K562 (cell line): ENCODE results near the gene HOXD12. TPM values are rescaled to one million over a fixed set of nuclear protein-coding genes. Genes with fewer than 3 reads are reported as not detected.
A peak's percentile ranks its signal among the peaks of the same experiment; 100 is the strongest.

Experiments used
- AFF4 ChIP-seq: sonication (generic); formaldehyde crosslinking; IDR thresholded peaks from 2 replicates; pipeline ENCODE4 v1.8.0; 2023; ENCODE audit warnings: mild to moderate bottlenecking, missing genetic modification reagents
- ARID3A ChIP-seq: IDR thresholded peaks from 2 replicates; pipeline ENCODE4 v1.6.1; 2012; ENCODE audit warnings: low read depth, low read length, improper control_type of control experiment, borderline replicate concordance
- BCOR ChIP-seq: fragments of 450-650 bp; IDR thresholded peaks from 2 replicates; pipeline ENCODE4 v1.6.1; 2016
- EHMT2 ChIP-seq: fragments of 450-650 bp; IDR thresholded peaks from 2 replicates; pipeline ENCODE4 v1.6.1; 2018; ENCODE audit warnings: antibody characterized with exemption
- ELF4 ChIP-seq: fragments of 450-650 bp; formaldehyde crosslinking; IDR thresholded peaks from 2 replicates; pipeline ENCODE4 v1.4.0; 2022; ENCODE audit warnings: missing genetic modification characterization
- ERF ChIP-seq: fragments of 450-650 bp; formaldehyde crosslinking; IDR thresholded peaks from 2 replicates; pipeline ENCODE4 v1.4.0; 2020; ENCODE audit warnings: mild to moderate bottlenecking, mixed read lengths
- EWSR1 ChIP-seq: fragments of 450-650 bp; IDR thresholded peaks from 2 replicates; pipeline ENCODE4 v1.6.1; 2018; ENCODE audit warnings: borderline replicate concordance, mild to moderate bottlenecking, low read depth, moderate library complexity; ENCODE audit not compliant: partially characterized antibody
- FOXA3 ChIP-seq, 2 experiments: fragments of 450-650 bp in 1 of 2; sonication (generic) in 1 of 2; formaldehyde crosslinking; IDR thresholded peaks in 1 of 2; conservative IDR thresholded peaks in 1 of 2; 2 replicates each; pipeline versions ENCODE4 v1.4.0 to v1.8.0; 2020 to 2022; ENCODE audit warnings: mild to moderate bottlenecking in 2 of 2, missing genetic modification reagents in 1 of 2
- GATAD2B ChIP-seq: fragments of 450-650 bp; IDR thresholded peaks from 2 replicates; pipeline ENCODE4 v1.6.1; 2017; ENCODE audit warnings: mild to moderate bottlenecking, borderline replicate concordance
- KDM5B ChIP-seq: fragments of 200-600 bp; sonication (generic); IDR thresholded peaks from 2 replicates; pipeline ENCODE4 v1.6.1; 2012; ENCODE audit warnings: low read depth, mild to moderate bottlenecking, moderate library complexity, low read length, control low read depth, inconsistent platforms; ENCODE audit not compliant: insufficient replicate concordance
- MAX ChIP-seq: sonication (generic); formaldehyde crosslinking; IDR thresholded peaks from 2 replicates; pipeline ENCODE4 v1.9.0; 2022; ENCODE audit warnings: mild to moderate bottlenecking, missing genetic modification reagents
- NCOA1 ChIP-seq: fragments of 450-650 bp; IDR thresholded peaks from 2 replicates; pipeline ENCODE4 v1.6.1; 2016; ENCODE audit warnings: low read depth
- PRDM10 ChIP-seq: fragments of 450-650 bp; IDR thresholded peaks from 2 replicates; pipeline ENCODE4 v1.6.1; 2018; ENCODE audit not compliant: partially characterized antibody
- PURB ChIP-seq: sonication (generic); formaldehyde crosslinking; IDR thresholded peaks from 2 replicates; pipeline ENCODE4 v1.9.0; 2021; ENCODE audit warnings: low read depth, mild to moderate bottlenecking, missing genetic modification reagents
- SAFB2 ChIP-seq: fragments of 200-400 bp; formaldehyde crosslinking; IDR thresholded peaks from 2 replicates; pipeline ENCODE4 v1.6.1; 2018; ENCODE audit warnings: borderline replicate concordance, low read length, low read depth, moderate library complexity; ENCODE audit not compliant: severe bottlenecking
- SMARCA4 ChIP-seq: fragments of 450-650 bp; IDR thresholded peaks from 2 replicates; pipeline ENCODE4 v1.6.1; 2016
- U2AF1 ChIP-seq: fragments of 200-400 bp; formaldehyde crosslinking; optimal IDR thresholded peaks from 2 replicates; pipeline ENCODE3; 2017; ENCODE audit warnings: mild to moderate bottlenecking, low read depth, low read length, moderate library complexity
- ZFP36 ChIP-seq: fragments of 150-350 bp; IDR thresholded peaks from 2 replicates; pipeline ENCODE4 v1.6.1; 2018; ENCODE audit warnings: low read length, low read depth; ENCODE audit not compliant: partially characterized antibody
- ZNF583 ChIP-seq: fragments of 250-450 bp; sonication (Bioruptor Pico); IDR thresholded peaks from 2 replicates; pipeline ENCODE4 v1.4.0; 2020
- polyA plus RNA-seq, 8 experiments: library from polyadenylated mRNA; depleted of rRNA in 4 of 8; stranded (reverse) in 5 of 8; unstranded in 3 of 8; fragments of >200 nt; fragmentation: Nextera tagmentation in 2 of 8; fragmentation: Illumina TruSeq in 1 of 8; extraction: Ambion mirVana in 2 of 8; extraction: Trizol in 1 of 8; gene quantifications; 2 replicates each; pipeline versions ENCODE4 v1.2.1 to v1.2.3, GENCODE V29; 2011 to 2014; ENCODE audit warnings: inconsistent platforms in 1 of 8, missing spikeins in 1 of 8
- total RNA-seq, 7 experiments: library from RNA; depleted of rRNA in 6 of 7; stranded (reverse); fragments of >200 nt in 6 of 7; fragmentation: Illumina TruSeq in 2 of 7; extraction: Trizol in 2 of 7; gene quantifications; 2 replicates each; pipeline versions ENCODE4 v1.2.1 to v1.2.3, GENCODE V29; 2011 to 2021; ENCODE audit warnings: low replicate concordance in 1 of 7

HOXD12 gene
- total and polyA plus RNA-seq, 9 of the 15 experiments (the other 6 are each of a cell fraction or from before 2014, with no cell fraction given) = not detected

GRCh38 chr2:176140513-176141317, 41.1 kb downstream of the HOXD12 start (continued):
- no peak for TF ChIP-seq KDM5B
- no peak for TF ChIP-seq FOXA3 (CRISPR knock-in tag; conservative IDR thresholded peaks at IDR 0.05 in 1 of 2, IDR thresholded peaks at IDR 0.05 in 1 of 2)
- peak; percentile 59 for TF ChIP-seq BCOR
- no peak for TF ChIP-seq ARID3A
- TF ChIP-seq NCOA1 = no peak
- TF ChIP-seq MAX (CRISPR knock-in tag) = peak; percentile 41; the same call in 1 of the 2 replicates
- no peak for TF ChIP-seq ERF
- no peak for TF ChIP-seq PURB (CRISPR knock-in tag)
- TF ChIP-seq SMARCA4 = no peak
- TF ChIP-seq ELF4 (CRISPR knock-in tag) = no peak
- peak; percentile 5 for TF ChIP-seq ZFP36
- no peak for TF ChIP-seq AFF4 (CRISPR knock-in tag)
- TF ChIP-seq EWSR1 = no peak
- TF ChIP-seq PRDM10 = no peak
- no peak for TF ChIP-seq ZNF583
- no peak for TF ChIP-seq GATAD2B
- TF ChIP-seq SAFB2 = no peak
- no peak for TF ChIP-seq U2AF1
- no peak for TF ChIP-seq EHMT2
